GM21723 (cell line): ENCODE measurements around the gene DIAPH1.

Source experiments
- ATAC-seq: cut with Tn5 transposase; IDR thresholded peaks from one replicate; pipeline ENCODE4 v1.9.1; 2021; ENCODE audit warnings: mild to moderate bottlenecking, moderate library complexity; ENCODE audit not compliant: unreplicated experiment

Gene DIAPH1

GRCh38 chr5:141640051-141640415 lies 21.2 kb upstream of the DIAPH1 start:
- ATAC-seq = no peak

GRCh38 chr5:141639357-141640050 lies 20.7 kb upstream of the DIAPH1 start:
- no peak for ATAC-seq

- no peak for ATAC-seq
Measured at GRCh38 chr5:141638771-141639170, 20.0 kb upstream of the DIAPH1 start.

- ATAC-seq = peak; percentile 27
Measured at GRCh38 chr5:141637767-141638419, 19.1 kb upstream of the DIAPH1 start.

- ATAC-seq = peak; percentile 23
Measured at GRCh38 chr5:141637123-141637766, 18.4 kb upstream of the DIAPH1 start.

- ATAC-seq = peak; percentile 70
Measured at GRCh38 chr5:141636413-141637122, 17.8 kb upstream of the DIAPH1 start, which contains the start of the genes HDAC3 and RELL2. Gene HDAC3, minus strand, starts transcription at chr5:141636849. Its CDS starts 59 bp downstream, at chr5:141636790. Gene RELL2, plus strand, starts transcription at chr5:141636997. Its CDS starts 1,229 bp downstream, at chr5:141638226.

GRCh38 chr5:141636106-141636412 lies 17.3 kb upstream of the DIAPH1 start:
- no peak for ATAC-seq

GRCh38 chr5:141635646-141636045 lies 16.8 kb upstream of the DIAPH1 start:
- no peak for ATAC-seq

- no peak for ATAC-seq
Measured at GRCh38 chr5:141634720-141635119, 15.9 kb upstream of the DIAPH1 start.

- peak; percentile 67 for ATAC-seq
Measured at GRCh38 chr5:141633871-141634561, 15.2 kb upstream of the DIAPH1 start.

- ATAC-seq = no peak
Measured at GRCh38 chr5:141632650-141633049, 13.8 kb upstream of the DIAPH1 start.

- ATAC-seq = no peak
Measured at GRCh38 chr5:141630570-141631140, 11.9 kb upstream of the DIAPH1 start.

GRCh38 chr5:141628175-141628788 lies 9.5 kb upstream of the DIAPH1 start:
- ATAC-seq = no peak

- ATAC-seq = no peak
Measured at GRCh38 chr5:141623611-141624010, 4.8 kb upstream of the DIAPH1 start.

GRCh38 chr5:141623186-141623585 lies 4.4 kb upstream of the DIAPH1 start:
- peak; percentile 62 for ATAC-seq

- ATAC-seq = peak; percentile 39
Measured at GRCh38 chr5:141618030-141618803, 583 bp downstream of the DIAPH1 start.

- no peak for ATAC-seq
Measured at GRCh38 chr5:141617682-141618029, 1.1 kb downstream of the DIAPH1 start.

GRCh38 chr5:141617128-141617527 lies 1.7 kb downstream of the DIAPH1 start:
- no peak for ATAC-seq

GRCh38 chr5:141615991-141616720 lies 2.6 kb downstream of the DIAPH1 start:
- ATAC-seq = no peak
